Measurements from ENCODE around the gene OR2J3. TPM values are rescaled to one million over a fixed set of nuclear protein-coding genes. Genes with fewer than 3 reads are reported as not detected.
"Not testable (repeated sequence)": the region's sequence is repeated elsewhere in the genome, so short reads cannot be mapped to it uniquely, and the experiment has no call there.

OR2J3 gene
- total RNA-seq, 1 donor from 2014 or later: not detected

GRCh38 chr6:29159922-29160321, 52.1 kb downstream of the OR2J3 start:
- not testable (repeated sequence) for DNase-seq (ENCODE audit: low spot score); ATAC-seq

Other genes starting within 250 kb of the OR2J3 start
- 34.3 TPM for gene TRIM27, start 184.1 kb upstream of the OR2J3 start, total RNA-seq
- gene ZNF311, start 102.7 kb upstream of the OR2J3 start, total RNA-seq: 0.68 TPM
- not detected for gene OR2W1, start 62.9 kb upstream of the OR2J3 start, total RNA-seq
- gene OR2B3, start 20.7 kb upstream of the OR2J3 start, total RNA-seq: not detected
- gene OR2J1, start 8.6 kb upstream of the OR2J3 start, total RNA-seq: not detected
- gene OR2J2, start 62.8 kb downstream of the OR2J3 start, total RNA-seq: not detected
- not detected for gene OR14J1, start 193.6 kb downstream of the OR2J3 start, total RNA-seq

All from left lobe of liver (tissue), 2 donors.